Heart left ventricle (tissue), 16 donors: ENCODE data around the gene CHD9. TPM values are rescaled to one million over a fixed set of nuclear protein-coding genes. Genes with fewer than 3 reads are reported as not detected.

Source experiments
- ATAC-seq, 4 donors: fragments of 200-7000 bp; cut with Tn5 transposase; one replicate each; pipeline ENCODE4 v1.9.1; 2020 to 2022; ENCODE audit warnings: moderate library complexity in 4 of 4, mild to moderate bottlenecking in 3 of 4, moderate number of reproducible peaks in 1 of 4
- DNase-seq, 5 donors: peaks; one replicate each; pipeline ENCODE4 v3.0.0-alpha.2; 2020
- H3K27ac ChIP-seq, 12 donors: fragments of 200-600 bp; sonication (generic) in 4 of 12; one replicate each; pipeline versions ENCODE4 v1.5.0 to v1.8.0; 2016 to 2022; ENCODE audit warnings: mild to moderate bottlenecking in 2 of 12
- H3K27me3 ChIP-seq, 9 donors: fragments of 200-600 bp; sonication (generic) in 2 of 9; one replicate each; pipeline versions ENCODE4 v1.5.1 to v1.8.0; 2016 to 2022; ENCODE audit warnings: mild to moderate bottlenecking in 3 of 9
- H3K36me3 ChIP-seq, 9 donors: fragments of 200-600 bp; sonication (generic) in 2 of 9; one replicate each; pipeline versions ENCODE4 v1.5.0 to v1.8.0; 2018 to 2022; ENCODE audit warnings: mild to moderate bottlenecking in 2 of 9
- H3K4me1 ChIP-seq, 12 donors: fragments of 200-600 bp; sonication (generic) in 4 of 12; one replicate each; pipeline versions ENCODE4 v1.5.0 to v1.8.0; 2016 to 2022; ENCODE audit warnings: mild to moderate bottlenecking in 3 of 12
- H3K4me3 ChIP-seq, 12 donors: fragments of 200-600 bp; sonication (generic) in 4 of 12; one replicate each; pipeline versions ENCODE4 v1.5.0 to v1.8.0; 2017 to 2022; ENCODE audit warnings: mild to moderate bottlenecking in 9 of 12, moderate library complexity in 4 of 12
- H3K9me3 ChIP-seq, 12 donors: fragments of 200-600 bp; sonication (generic) in 4 of 12; one replicate each; pipeline versions ENCODE4 v1.5.0 to v1.8.0; 2016 to 2022; ENCODE audit warnings: mild to moderate bottlenecking in 1 of 12
- CTCF ChIP-seq, 12 donors: fragments of 200-600 bp; sonication (generic) in 4 of 12; IDR thresholded peaks; one replicate each; pipeline versions ENCODE4 v1.5.0 to v1.8.0; 2018 to 2022; ENCODE audit warnings: antibody characterized with exemption in 12 of 12, mild to moderate bottlenecking in 5 of 12
- POLR2A ChIP-seq, 2 donors: fragments of 450-650 bp; IDR thresholded peaks; one replicate each; pipeline ENCODE4 v1.6.1; 2017; ENCODE audit warnings: antibody characterized with exemption in 2 of 2, mild to moderate bottlenecking in 2 of 2, moderate library complexity in 2 of 2
- WGBS, 4 donors: extraction: QIAGEN DNeasy Blood & Tissue Kit in 2 of 4; methylation state at CpG; one replicate each; pipeline versions ENCODE4 v1.1.5 to v1.1.7; 2013 to 2018; 5-methylcytosine and 5-hydroxymethylcytosine counted together
- intact Hi-C, 10 donors: fragments of 100-400 bp; cut with DNase I; formaldehyde crosslinking; loops; one replicate each; pipeline versions ENCODE4 v1.11.1 to v1.14.2; 2022
- polyA plus RNA-seq, 2 donors: library from polyadenylated mRNA; stranded (reverse); fragments of 200-250 nt; gene quantifications; one replicate each; pipeline ENCODE4 v1.2.3, GENCODE V29; 2013
- total RNA-seq, 9 donors: library from RNA; depleted of rRNA in 2 of 9; stranded (reverse); fragments of >200 nt in 2 of 9; fragmentation: NEBNext Ultra II Directional in 3 of 9; extraction: Animal tissue kit (Norgen Biotek cat#: 25700) in 3 of 9; gene quantifications; one replicate each; pipeline versions ENCODE4 v1.1.0 to v1.2.4, GENCODE V29; 2016 to 2023
- donor health status: ischemic (EF 13 %, LVEDD 7.1; RV severe dilation, severe dysfunction).
- donor health status: healthy with polysubstance abuse.
- donor health status: DM: no; HTN: yes; CAD: no.
- donor health status: DM: no; HTN: no; CAD: no.
- donor health status: ischemic (EF 25% LVEDD 6.9; RV normal size, moderate dysfunction).
- donor health status: ischemic (EF 25% LVEDD 5.7; RV mildly dilated, moderate dysfunction).
- donor health status: healthy.
- donor health status: DM: yes; HTN: yes; CAD: no.
- donor health status: ischemic (EF 35%, LVEDD 5.7; RV mildly dilated, moderate dysfunction).
- donor health status: nonischemic (EF 11% LVEDD 7.7; RV severe dilation, severe dysfunction).
- donor health status: DM: yes; HTN: yes; CAD: no.
- donor health status: PGD.
- donor health status: ischemic (EF 29% LVEDD 5.4; RV normal size, mild dysfunction).
- donor health status: nonischemic (EF 23%, LVEDD 6.1; RV moderate dilation, normal function).

CHD9 gene
- total and polyA plus RNA-seq, 11 donors, result 11.8 to 56.2 (median 41.3) TPM

- no peak for ATAC-seq
These were observed 302.4 kb downstream of the CHD9 start for GRCh38 chr16:53357208-53357586.

GRCh38 chr16:53357955-53358354, 303.2 kb downstream of the CHD9 start:
- Histone ChIP-seq H3K4me1 (no peaks in the 10 kb centered on the region), H3K27me3 (peaks cover 0 to 10% (median 0%) of the 10 kb centered on the region in 9 donors), H3K4me3 (no peak overlapping the region), H3K9me3 (no peaks in the 10 kb centered on the region), H3K36me3 (no peaks in the 10 kb centered on the region), H3K27ac (no peak overlapping the region)
- intact Hi-C loops, result no loop called here
- TF ChIP-seq CTCF (IDR thresholded peaks at IDR 0.05) (no peak), POLR2A (IDR thresholded peaks at IDR 0.05) (no peak)
- DNase-seq (no peak), ATAC-seq (no peak)
- WGBS, 4 donors, result 65 to 75% (median 71%) methylated on average over 4 of the region's 4 CpGs

More at GRCh38 chr16:53357208-53357586, 302.4 kb downstream of the CHD9 start:
- H3K27ac ChIP-seq, result no peak overlapping the region
- WGBS, 4 donors, result 63 to 85% (median 71%) methylated on average over 4 to 5 of the region's 5 CpGs
- H3K4me1 ChIP-seq, result no peaks in the 10 kb centered on the region
- TF ChIP-seq CTCF (IDR thresholded peaks at IDR 0.05) (no peak), POLR2A (IDR thresholded peaks at IDR 0.05) (no peak)
- DNase-seq, result no peak
- intact Hi-C loops, result no loop called here
- no peak overlapping the region for H3K4me3 ChIP-seq
- H3K27me3 ChIP-seq, result peaks cover 0 to 10% (median 0%) of the 10 kb centered on the region in 9 donors
- H3K9me3 ChIP-seq, result no peaks in the 10 kb centered on the region
- H3K36me3 ChIP-seq, result no peaks in the 10 kb centered on the region

GRCh38 chr16:53358884-53359283, 304.1 kb downstream of the CHD9 start:
- WGBS, 4 donors, result 50 to 72% (median 66%) methylated on average over 9 of the region's 9 CpGs

GRCh38 chr16:53369921-53370320, 315.1 kb downstream of the CHD9 start:
- WGBS, 4 donors, result 70 to 76% (median 73%) methylated on average over 1 of the region's 1 CpG
- Histone ChIP-seq H3K27me3 (peaks cover 12 to 51% (median 25%) of the 10 kb centered on the region in 9 donors), H3K4me3 (no peak overlapping the region), H3K36me3 (no peaks in the 10 kb centered on the region), H3K9me3 (no peaks in the 10 kb centered on the region), H3K27ac (no peak overlapping the region), H3K4me1 (peaks cover 0 to 22% (median 0%) of the 10 kb centered on the region in 12 donors)
- intact Hi-C loops, result no loop called here
- TF ChIP-seq POLR2A (IDR thresholded peaks at IDR 0.05) (no peak), CTCF (IDR thresholded peaks at IDR 0.05) (no peak)
- ATAC-seq (no peak), DNase-seq (no peak)

More at GRCh38 chr16:53358884-53359283, 304.1 kb downstream of the CHD9 start:
- Histone ChIP-seq H3K27me3 (peaks cover 0 to 10% (median 0%) of the 10 kb centered on the region in 9 donors), H3K4me3 (no peak overlapping the region), H3K36me3 (no peaks in the 10 kb centered on the region), H3K27ac (no peak overlapping the region), H3K9me3 (no peaks in the 10 kb centered on the region), H3K4me1 (no peaks in the 10 kb centered on the region)
- intact Hi-C loops, result no loop called here
- ATAC-seq (no peak), DNase-seq (no peak)
- TF ChIP-seq CTCF (IDR thresholded peaks at IDR 0.05), result no peak
- TF ChIP-seq POLR2A (IDR thresholded peaks at IDR 0.05), result no peak
